AG09309 (cell line): ENCODE results near the gene SOX8.

Experiments
- DNase-seq: peaks from one replicate; pipeline ENCODE4 v3.0.0-alpha.2; 2010; ENCODE audit warnings: low read depth
- H3K4me3 ChIP-seq: 2 replicates; pipeline ENCODE4 v1.5.1; 2011; ENCODE audit warnings: mild to moderate bottlenecking, low read depth, low read length, moderate library complexity; ENCODE audit not compliant: control insufficient read depth
- TF ChIP-seq, protein P1 (sequence below): IDR thresholded peaks from 2 replicates; pipeline ENCODE4 v1.5.1; 2011; ENCODE audit warnings: mild to moderate bottlenecking, low read depth, low read length, inconsistent platforms; ENCODE audit not compliant: insufficient read depth, control insufficient read depth; ENCODE audit errors: missing control alignments

The SOX8 gene

DNA sequence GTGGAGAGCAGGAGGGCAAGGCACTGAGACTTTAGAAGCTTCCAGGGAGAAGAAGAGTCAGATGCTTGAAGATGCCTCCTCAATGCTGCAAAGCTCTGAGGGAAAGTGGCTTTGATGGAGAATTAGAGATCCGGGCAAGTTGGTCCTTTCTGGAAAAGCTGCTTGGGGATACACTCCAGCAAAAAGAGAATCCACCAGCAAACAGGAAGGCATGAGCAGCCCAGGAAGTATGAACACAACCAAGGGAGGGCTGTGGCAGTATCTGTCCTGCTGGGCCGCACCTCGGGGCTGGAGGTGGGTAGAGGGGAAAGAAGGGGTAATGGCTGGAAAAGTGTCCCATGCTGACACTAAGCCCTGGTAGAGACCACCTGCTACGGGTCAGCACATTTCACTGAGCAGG, 16.1 kb upstream of the SOX8 start:
- TF ChIP-seq, protein P1, sequence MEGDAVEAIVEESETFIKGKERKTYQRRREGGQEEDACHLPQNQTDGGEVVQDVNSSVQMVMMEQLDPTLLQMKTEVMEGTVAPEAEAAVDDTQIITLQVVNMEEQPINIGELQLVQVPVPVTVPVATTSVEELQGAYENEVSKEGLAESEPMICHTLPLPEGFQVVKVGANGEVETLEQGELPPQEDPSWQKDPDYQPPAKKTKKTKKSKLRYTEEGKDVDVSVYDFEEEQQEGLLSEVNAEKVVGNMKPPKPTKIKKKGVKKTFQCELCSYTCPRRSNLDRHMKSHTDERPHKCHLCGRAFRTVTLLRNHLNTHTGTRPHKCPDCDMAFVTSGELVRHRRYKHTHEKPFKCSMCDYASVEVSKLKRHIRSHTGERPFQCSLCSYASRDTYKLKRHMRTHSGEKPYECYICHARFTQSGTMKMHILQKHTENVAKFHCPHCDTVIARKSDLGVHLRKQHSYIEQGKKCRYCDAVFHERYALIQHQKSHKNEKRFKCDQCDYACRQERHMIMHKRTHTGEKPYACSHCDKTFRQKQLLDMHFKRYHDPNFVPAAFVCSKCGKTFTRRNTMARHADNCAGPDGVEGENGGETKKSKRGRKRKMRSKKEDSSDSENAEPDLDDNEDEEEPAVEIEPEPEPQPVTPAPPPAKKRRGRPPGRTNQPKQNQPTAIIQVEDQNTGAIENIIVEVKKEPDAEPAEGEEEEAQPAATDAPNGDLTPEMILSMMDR: no peak
- DNase-seq: no peak
- H3K4me3 ChIP-seq: no peak overlapping the region

DNA sequence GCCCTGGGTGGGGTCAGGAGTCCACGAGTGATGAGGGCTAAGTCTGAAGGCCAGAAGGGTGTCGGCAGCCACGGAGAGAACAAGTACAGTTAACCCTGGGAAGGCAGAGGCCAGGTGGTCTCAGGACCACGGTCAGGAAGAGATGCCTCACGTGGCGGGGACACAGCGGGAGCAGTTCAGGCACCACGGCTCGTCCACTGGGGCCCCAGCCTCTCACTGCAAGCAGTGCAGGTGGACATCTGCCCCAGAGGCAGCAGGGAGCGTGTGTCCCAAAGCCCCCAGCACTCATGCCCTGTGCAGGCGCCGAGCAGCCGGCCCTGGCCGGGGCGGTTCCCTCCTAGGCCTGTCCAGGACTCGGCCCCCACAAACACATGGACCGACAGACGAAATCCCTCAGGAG, 15.5 kb upstream of the SOX8 start:
- no peak overlapping the region for H3K4me3 ChIP-seq
- TF ChIP-seq, protein P1: no peak
- no peak for DNase-seq

DNA sequence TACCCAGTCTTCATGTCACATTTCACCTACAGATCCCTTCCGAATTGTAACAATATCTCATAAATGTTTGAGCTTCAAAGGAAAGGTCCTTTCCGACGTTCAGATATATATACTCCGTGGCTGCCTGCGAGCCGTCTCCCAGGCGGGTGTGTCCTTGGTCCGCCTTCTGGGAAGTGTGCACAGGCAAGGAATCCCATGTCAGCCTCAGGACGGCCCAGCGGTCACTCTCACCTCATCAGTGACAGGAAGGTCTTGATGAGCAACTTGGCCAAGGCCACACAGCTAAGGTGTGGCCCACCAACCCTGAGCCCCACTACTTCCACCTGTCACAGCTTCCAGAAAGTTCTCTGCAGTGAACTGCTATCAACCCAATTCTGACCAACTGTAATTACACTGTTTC, 15.1 kb upstream of the SOX8 start:
- TF ChIP-seq, protein P1: no peak
- no peak for DNase-seq
- H3K4me3 ChIP-seq: no peak overlapping the region

DNA sequence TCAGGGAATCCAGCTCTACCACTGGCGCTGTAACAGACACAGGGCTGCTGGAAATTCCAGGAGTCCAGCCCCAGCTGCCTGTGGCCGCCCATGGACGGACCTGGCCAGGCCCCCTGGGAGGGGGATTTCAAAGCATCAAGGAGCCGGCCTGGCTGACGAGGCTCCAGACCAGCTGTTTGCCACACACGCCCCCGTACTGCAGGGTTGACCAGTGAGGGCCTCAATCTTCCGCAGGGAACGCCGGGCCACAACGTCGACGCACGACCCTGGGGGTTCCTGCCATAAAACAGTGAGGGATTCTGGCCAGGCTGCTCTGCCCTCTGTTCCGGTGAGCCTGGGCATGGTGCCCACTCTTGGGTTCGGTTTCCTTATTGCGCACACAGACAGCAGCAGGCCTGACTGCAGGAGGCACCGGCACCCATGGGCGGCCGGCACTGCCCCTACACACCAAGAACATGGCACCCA, 14.5 kb upstream of the SOX8 start:
- TF ChIP-seq, protein P1: no peak
- H3K4me3 ChIP-seq: no peak overlapping the region
- no peak for DNase-seq

DNA sequence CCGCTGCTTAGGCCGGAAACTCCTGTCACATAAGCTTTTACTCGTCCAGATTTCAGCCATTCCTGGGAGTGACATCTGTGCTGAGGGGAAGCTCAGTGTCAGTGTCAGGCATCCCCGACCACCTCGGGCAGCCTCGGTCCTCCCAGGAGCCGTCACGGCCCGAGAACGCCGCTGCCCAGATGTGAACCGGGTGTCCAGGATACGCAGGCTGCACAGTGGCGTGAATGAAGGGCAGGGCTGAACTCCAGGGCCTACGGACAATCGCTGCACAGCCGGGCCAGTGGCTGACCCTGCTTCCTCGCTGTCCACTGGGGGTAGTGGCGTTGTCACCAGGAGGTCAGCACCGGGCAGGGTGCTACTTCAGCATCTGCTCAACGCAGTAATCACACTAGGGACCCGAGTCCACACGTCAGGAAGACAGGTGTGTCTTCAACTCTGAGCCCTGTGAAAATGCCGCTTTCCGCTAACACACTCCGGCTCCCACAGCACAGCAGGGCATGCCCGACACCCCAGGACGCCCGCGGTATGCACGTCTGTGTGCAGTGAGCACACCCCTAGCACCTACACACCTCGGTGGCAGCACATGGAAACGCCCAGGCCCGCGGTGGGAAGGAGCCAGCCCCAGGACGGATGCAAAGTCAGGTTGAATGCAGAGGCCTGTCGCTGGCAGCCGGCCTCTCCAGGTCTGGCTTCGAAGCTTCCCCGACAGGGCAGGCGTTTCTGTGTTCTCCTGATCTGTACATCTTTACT, 13.8 kb upstream of the SOX8 start:
- no peak for DNase-seq
- TF ChIP-seq, protein P1: no peak
- H3K4me3 ChIP-seq: no peak overlapping the region

DNA sequence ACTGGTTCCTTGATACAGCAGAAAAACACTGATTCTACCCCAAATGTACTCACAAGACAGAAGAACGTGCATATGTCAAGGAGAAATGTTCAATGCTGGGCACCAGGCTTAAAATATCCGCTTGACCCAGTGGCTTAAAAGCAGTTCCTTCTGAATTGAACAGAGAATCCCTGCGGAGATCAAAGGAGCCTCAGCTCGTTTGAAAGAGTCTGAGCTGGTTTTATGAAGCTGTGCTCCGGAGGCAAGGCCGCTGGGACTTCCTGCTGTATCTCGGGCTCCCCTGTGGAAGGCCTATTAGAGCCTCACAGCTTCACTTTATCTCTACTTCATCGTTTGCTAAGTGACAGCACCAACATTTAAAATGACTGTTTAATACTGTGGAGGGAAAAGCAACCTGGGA, 12.9 kb upstream of the SOX8 start:
- DNase-seq: no peak
- TF ChIP-seq, protein P1: no peak

More for the DNA sequence above, 12.9 kb upstream of the SOX8 start:
- H3K4me3 ChIP-seq: no peak overlapping the region
